Embryonic facial prominence (tissue), 1 donor: Measurements from ENCODE around the gene EPB41L5.
"Not testable (repeated sequence)": the region's sequence is repeated elsewhere in the genome, so short reads cannot be mapped to it uniquely, and the experiment has no call there.

Source experiments
- DNase-seq: peaks from one replicate; pipeline ENCODE4 v3.0.0-alpha.2; 2016; ENCODE audit errors: extremely low spot score

EPB41L5 gene

GRCh38 chr2:120012771-120013596 lies at the start of gene EPB41L5:
EPB41L5 (plus strand) TSS chr2:120013077; CDS start chr2:120019085, 6,008 bp downstream.
- DNase-seq = peak; percentile 85

- no peak for DNase-seq
Measured at GRCh38 chr2:119981896-119982295, 31.0 kb upstream of the EPB41L5 start.

- no peak for DNase-seq
Measured at GRCh38 chr2:119982506-119982905, 30.4 kb upstream of the EPB41L5 start.

GRCh38 chr2:119983108-119983507 lies 29.8 kb upstream of the EPB41L5 start:
- DNase-seq = no peak

GRCh38 chr2:119996148-119996547 lies 16.7 kb upstream of the EPB41L5 start:
- DNase-seq = no peak

GRCh38 chr2:119996896-119997891 lies 15.7 kb upstream of the EPB41L5 start:
- DNase-seq = not testable (repeated sequence)

GRCh38 chr2:120001471-120001870 lies 11.4 kb upstream of the EPB41L5 start:
- DNase-seq = no peak

GRCh38 chr2:120004254-120004653 lies 8.6 kb upstream of the EPB41L5 start:
- no peak for DNase-seq

GRCh38 chr2:120005834-120006521 lies 6.9 kb upstream of the EPB41L5 start:
- no peak for DNase-seq

- no peak for DNase-seq
Measured at GRCh38 chr2:120007851-120008250, 5.0 kb upstream of the EPB41L5 start.

- DNase-seq = no peak
Measured at GRCh38 chr2:120012363-120012762, 514 bp upstream of the EPB41L5 start.

GRCh38 chr2:120013597-120014223 lies 833 bp downstream of the EPB41L5 start:
- DNase-seq = no peak

GRCh38 chr2:120014226-120014980 lies 1.5 kb downstream of the EPB41L5 start:
- no peak for DNase-seq

GRCh38 chr2:120016800-120017199 lies 3.9 kb downstream of the EPB41L5 start:
- DNase-seq = no peak

- DNase-seq = no peak
Measured at GRCh38 chr2:120017201-120017600, 4.3 kb downstream of the EPB41L5 start.

GRCh38 chr2:120018549-120018948 lies 5.7 kb downstream of the EPB41L5 start:
- no peak for DNase-seq

- DNase-seq = no peak
Measured at GRCh38 chr2:120020554-120020953, 7.7 kb downstream of the EPB41L5 start.

- not testable (repeated sequence) for DNase-seq
Measured at GRCh38 chr2:120022505-120022904, 9.6 kb downstream of the EPB41L5 start.

- no peak for DNase-seq
Measured at GRCh38 chr2:120026890-120027289, 14.0 kb downstream of the EPB41L5 start.

GRCh38 chr2:120028795-120029194 lies 15.9 kb downstream of the EPB41L5 start:
- DNase-seq = no peak
